SH-SY5Y (cell line): ENCODE results near the gene CD34.

ENCODE experiments used
- GATA2 ChIP-seq: IDR thresholded peaks from 2 replicates; pipeline ENCODE4 v1.6.1; 2011; ENCODE audit warnings: mild to moderate bottlenecking, low read depth, low read length
- GATA3 ChIP-seq: IDR thresholded peaks from 2 replicates; pipeline ENCODE4 v1.6.1; 2011; ENCODE audit warnings: low read depth, mild to moderate bottlenecking, low read length, moderate library complexity

DNA sequence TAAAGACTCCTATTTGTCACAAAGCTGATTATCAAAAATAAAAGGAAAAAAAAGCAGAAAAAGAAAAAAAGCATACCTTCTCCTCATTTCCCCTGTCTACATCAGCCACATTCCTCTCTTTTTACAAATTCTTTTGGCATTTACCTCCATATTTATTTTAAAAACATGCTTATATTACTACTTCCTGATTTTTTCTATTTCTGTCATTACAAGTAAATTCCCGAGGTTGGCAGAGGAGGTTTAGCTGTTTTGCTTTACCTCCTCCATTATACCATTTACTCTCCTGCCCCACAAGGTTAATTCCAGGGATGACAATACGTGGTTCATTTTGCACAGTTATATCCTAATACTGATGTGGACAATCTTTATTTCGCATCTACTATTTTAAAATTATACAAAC is 26.3 kb upstream of the CD34 start:
- TF ChIP-seq GATA3 (no peak), GATA2 (no peak)
